COR-L47 (cell line): ENCODE results near the gene KCNT1.

Experiments used
- DNase-seq: peaks from one replicate; lab custom pipeline; 2025; lab: John Stamatoyannopoulos, UW

Gene KCNT1

DNA sequence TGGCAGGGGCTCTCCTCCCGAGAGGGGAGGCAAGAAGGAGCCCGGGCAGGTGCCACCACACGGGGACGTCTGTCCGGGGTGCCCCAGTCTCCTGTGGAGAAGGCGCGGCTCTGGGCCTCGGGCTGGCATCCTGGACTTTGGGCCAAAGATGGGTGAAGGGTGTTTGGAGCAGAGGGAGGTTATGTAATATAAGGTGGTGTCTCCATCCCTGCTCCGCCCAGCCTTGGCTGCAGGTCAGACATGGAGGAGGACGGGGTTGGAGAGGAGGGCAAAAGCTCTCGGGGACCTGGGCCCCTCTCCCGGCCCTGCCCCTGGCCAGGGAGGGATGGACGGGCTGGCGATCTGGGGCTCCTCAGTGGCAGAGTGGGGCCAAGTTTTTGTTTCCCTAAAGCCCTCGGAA lies 1.5 kb upstream of the KCNT1 start:
- no peak for DNase-seq

DNA sequence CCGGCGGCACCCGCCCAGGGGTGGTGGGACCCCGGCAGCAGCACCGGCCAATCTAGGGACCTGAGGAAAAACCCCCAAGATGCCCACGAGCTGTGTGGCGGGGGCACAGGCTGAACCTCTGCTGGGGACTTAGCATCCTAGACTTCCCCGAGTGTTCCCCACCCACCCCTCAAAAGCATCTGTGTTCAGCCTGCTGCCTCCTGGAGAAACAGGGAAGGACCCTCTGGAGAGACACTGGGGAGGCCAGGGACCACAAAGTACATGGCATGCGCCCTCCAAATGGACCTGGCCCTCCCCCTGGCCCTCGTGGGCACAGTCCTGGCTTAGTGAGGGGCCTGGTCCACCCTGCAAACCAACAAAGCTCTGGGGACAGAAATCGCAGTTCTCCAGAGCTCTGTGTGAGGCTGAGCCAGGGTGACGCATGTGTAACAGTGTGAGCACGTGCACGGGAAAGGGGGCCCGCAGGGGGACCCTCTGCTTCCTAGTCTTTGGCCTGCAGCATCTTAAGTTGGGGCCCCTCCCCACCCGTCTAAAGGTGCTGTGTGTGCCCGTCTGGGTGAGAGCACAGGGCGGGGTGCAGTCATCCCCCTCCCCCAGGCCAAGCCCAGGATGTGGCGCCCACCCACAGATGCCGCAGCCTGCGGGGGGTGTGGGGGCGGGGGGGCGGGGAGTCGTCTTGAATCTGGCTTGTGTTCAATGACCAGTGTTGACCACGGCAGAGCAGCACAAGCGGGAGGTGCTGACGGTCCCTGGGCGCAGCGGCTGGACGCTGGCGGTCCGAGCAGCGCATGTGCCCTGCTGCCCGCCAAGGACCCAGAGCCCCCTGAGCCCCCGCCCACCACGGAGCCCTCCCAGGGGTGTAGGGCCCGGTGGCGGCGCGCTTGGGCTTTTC lies 672 bp upstream of the KCNT1 start:
- no peak for DNase-seq

DNA sequence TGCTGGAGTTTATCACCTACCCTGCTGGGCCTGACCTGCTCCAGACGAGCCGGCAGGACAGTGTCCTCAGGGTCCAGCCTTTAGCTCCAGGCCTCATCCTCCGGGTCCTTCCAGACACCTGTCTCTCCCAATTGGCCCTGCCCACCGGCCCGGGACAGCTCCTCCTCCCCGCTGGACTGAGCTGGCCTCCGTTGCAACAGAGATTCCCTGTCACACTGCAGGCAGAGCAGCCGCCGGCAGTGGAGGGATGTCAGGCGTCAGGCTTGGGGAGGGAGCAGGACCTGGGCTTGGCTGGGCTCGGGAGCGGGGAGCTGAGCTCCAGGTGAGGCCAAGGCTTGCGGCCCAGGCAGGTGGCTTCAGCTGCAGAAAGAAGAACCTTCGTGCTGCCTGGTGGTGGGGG lies 1.7 kb downstream of the KCNT1 start:
- no peak for DNase-seq

DNA sequence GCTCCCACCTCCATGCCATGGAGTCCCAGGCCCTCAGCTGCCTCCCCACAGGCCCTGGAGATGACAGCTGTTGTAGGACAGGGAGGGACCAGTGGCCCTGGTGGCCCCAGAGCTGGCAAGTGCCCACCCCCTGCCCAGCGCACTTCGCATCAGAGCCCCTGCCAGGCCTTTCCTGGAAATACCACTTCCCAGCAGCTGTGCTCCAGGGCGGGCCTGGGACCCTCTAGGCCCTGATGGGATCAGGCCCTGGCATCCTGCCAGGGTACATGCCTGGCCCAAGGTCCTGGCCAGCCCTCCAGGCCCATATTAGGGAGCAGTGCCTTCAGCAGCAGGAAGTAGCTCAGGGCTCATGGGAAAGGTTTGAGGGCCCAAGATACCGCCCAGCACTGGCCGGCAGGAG lies 2.5 kb downstream of the KCNT1 start:
- no peak for DNase-seq

DNA sequence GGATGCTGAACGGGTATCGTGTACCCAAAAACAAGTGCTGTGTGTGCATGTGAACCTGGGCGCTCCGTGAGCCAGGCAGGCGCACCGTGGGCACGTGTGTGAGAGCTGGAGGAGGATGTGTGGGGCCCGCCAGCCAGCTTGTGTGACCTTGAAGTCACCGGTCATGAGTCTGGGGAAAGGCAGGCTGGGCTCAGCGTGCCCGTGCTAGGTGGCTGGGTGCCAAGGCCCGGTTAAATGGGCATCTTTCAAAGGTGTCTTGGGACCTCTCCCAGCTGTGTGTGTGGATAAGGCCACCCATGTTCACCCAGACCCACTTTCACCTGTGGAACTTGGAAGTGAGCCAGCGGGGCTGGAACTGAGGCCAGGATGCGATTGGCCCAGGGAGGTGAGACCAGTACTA lies 3.4 kb downstream of the KCNT1 start:
- no peak for DNase-seq

DNA sequence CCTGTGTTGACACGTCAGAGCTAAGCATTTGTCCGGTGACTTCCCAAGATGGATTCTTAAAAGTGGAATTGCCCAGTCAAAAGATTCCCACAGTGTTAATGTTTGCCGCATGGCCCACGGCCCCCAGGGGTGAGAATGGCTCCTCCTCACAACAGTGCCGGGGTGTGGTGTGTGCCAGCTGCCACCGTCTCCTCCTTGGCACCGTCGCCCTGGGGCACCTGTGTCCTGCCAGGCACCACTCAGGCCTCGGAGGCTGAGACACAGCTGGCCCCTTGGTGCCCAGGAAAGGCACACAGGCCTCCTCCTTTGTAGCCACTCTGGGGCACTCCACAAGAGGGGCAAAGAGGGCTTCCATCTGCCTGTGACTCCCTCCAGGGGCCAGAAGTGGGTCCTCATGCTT lies 4.3 kb downstream of the KCNT1 start:
- no peak for DNase-seq

DNA sequence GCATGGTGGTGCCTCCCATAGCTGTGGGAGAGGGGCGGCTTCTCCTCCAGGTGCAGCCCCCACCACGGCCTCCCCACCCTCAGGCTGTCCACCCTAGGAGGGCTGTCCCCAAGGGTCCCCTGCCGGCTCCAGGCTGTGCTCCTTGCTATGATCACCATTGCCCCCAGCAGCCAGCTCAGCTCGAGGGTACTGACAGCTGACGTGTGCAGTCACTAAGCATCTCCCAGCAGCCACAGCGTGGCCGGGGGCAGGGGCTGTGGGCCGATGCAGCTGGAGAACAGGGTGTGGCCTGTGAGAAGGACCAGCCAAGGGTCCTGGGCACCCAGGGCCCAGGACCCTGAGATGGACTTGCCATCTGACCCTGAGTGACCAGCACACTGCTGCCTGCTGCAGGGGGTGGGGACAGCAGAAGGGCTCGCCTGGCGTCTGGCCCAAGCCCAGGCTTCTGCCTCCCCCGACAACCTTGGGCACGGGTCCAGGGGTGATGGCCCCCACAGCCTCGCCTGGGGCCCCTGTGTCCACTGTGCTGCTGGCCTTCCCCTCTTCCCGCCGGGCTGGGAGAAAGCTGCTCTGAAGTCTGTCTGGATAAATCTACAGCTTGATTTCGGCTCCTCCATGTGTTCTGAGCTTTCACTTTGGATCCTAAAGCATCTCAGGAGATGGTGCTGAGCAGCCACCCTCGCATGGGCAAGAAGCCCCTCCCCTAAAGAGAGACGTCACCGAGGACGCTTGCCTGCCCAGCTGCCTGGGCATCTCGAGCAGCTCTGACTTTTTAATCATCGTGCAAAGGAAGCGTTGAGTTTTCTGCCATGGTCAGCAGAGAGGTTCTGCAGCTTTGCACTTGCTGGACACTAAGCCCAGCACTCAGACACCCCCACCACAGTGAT lies 5.5 kb downstream of the KCNT1 start:
- no peak for DNase-seq

DNA sequence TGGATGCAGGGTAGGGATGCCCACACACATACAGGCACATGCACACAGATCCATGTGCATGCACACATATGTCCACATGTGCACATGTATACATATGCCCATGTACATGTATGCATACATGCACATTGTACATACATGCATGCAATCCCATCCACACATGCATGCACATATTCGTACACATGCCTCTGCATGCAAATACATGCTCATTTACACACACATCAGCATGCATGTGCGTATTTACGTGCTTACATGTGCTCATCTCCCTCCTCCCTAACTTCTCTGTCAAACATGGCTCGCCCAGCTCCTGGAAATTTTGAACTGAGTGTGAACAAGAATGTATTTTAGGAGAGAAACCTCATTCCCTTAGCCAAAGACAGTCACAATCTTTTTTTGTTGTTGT lies 6.2 kb downstream of the KCNT1 start:
- DNase-seq, result no peak

DNA sequence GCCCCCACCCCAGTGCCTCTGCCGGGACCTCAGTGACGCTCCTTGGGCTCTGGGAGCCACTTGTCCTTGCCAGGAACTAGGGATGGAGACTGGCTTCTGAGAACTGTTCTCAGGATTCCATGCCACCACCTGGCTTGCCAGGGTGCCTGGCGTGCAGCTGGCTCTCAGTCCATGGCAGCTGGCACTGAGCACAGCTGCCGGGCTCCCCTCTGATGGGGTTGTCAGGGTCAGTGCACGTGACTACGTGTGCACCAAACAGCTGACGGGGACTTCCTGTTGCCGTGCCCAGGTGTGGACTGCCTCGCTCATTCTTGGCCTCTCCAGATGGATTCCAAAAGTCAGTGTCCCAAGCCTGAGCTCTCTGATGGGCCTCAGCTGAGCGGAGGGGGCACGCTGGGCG lies 9.4 kb downstream of the KCNT1 start:
- peak; percentile 71 for DNase-seq

DNA sequence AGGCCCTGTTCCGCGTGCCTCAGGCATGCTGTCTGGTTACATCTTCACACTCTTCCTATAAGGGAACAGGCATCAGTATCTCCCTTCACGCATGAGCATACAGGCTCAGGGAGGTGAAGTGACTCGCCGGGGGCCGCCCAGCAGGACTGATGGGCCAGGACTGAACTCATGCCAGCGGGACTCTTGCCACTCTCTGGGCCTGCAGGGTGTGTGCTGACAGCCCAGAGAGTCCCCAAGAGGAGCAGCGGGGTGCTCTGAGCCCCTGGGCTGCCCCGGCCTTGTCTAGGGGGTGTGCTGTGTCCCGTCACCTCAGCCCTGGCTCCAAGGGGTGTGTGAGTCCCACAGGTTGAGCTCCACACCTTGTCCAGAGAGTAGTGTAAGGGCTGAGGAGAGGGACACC lies 9.9 kb downstream of the KCNT1 start:
- no peak for DNase-seq

DNA sequence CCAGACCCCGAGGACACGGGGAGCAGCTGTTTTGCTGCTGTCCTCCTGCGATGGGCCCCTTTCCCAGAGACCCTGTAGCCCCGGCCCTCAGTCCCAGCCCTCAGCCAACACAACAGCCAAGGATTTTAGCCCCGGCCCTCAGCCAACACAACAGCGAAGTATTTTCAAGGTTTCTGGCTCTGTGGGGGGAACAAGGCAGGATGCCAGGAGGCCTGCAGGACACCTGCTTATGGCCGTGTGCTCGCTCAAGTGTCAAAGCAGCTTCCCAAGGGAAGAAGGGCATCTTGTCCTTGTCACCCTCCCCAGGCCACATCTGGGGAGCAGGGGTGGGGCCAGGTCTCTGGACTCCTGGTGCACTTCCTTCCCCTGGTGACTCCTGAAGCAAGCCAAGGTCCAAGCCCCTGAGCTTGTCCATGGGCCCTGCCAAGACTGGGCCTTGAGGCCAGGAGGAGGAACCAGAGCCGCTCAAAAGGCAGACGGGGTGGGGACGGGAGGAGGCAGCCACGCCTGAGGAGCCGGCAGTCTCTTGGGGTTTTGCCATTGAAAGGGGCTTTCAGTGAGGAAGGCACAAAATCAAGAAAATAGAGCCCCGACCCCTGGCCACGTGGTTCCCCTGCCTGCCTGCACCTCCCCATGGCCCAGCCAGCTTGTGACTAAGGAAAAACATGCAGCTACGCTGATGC lies 10.8 kb downstream of the KCNT1 start:
- no peak for DNase-seq

DNA sequence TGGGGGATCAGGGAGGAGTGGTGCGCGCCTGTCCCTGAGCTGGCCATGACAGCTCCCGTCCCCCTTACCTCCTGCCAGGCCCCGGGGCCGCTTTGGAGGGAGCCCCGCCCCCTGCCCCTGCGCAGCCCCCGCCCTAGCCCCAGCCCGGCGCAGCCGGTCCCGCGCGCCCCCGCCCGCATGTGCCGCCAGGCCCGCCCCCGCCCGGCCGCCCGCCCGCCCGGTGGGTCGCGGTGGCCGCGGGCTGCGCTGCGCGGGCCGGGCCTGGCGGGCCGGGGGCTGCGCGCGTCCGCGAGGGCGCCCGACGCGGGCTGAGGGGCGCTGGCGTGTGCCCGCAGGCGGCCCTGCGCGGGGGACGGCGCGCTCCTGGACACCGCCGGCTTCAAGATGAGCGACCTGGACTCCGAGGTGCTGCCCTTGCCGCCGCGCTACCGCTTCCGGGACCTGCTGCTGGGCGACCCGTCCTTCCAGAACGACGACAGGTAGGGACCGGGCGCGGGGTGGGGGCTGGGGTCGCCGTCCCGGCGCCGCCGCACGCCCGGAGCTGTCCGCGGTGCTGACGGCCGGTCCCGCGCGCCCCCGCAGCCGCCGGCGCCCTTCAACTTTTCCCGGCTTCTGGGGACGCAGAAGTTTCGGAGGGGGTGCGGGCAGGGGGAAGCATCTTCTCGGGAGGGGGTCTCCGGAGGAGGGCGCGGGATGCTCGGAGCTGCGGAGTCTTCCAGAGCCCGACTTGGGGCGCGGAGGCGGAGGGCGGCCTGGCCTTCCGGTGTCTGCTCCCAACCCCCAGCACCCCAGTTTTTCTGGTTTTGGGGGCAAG lies 12.5 kb downstream of the KCNT1 start:
- DNase-seq, result no peak

DNA sequence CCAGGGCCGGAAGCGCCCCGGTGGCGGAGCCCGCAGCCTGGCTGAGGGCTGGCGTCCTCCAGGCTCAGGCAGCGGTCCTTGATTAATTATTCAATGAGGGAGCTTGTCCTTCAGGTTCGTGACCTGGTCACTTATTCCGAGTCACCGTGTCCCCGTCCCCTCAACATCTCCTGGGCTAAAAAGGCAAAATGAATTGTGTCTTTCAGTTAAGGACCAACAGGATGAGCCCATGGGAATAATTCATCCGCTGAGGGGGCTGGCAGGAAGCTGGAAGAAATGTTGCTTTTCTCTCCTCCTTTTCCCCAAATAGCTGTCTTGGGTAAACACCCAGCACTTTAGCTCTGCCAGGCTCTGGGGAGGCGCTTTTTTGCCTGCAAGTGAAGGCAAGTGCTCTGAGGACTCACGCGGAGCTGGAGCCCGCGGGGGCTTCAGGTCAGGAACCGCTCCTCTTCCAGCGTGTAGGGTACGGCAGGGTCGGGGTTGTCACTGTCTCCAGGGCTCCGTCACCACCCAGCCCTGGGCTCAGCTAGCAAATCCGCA lies 13.1 kb downstream of the KCNT1 start:
- DNase-seq, result no peak

DNA sequence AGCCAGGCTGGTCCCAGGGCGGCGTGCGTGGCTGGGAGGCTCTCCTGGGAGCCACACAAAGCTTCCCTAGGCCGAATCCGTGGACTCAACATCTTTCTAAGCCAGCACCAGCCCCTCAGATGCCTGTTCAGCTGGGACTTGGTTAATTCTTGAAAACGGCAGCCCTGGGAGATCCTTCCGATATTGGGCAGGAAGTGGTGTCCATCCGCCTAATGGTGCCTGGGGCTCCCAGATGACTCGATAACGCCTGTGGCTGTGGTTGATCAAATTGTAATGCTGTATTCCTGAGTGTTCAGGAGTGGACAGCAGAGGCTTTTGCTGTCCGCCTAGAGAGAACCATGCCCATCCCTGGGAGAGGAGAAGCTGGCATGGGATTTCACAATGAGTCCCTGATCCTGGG lies 14.1 kb downstream of the KCNT1 start:
- DNase-seq, result no peak

DNA sequence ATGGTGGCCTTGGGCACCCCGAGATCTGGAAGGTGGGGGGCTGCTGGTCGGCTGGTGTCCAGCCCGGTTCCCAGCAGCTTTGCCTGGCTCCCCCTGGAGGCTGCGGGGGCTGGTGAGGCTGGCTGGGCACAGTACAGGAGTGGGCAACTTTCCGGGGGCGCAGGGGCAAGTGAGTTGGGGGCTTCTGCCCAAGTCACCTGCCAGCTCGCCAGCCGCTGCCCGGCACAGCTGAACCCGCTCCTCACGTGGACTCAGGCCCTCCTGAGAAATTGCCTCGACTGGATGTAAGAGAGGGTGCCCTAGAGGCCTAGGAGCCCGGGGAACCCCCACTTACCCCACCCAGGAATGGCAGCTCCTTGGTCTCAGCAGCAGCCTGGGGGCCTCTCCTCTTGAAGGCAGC lies 15.4 kb downstream of the KCNT1 start:
- no peak for DNase-seq

DNA sequence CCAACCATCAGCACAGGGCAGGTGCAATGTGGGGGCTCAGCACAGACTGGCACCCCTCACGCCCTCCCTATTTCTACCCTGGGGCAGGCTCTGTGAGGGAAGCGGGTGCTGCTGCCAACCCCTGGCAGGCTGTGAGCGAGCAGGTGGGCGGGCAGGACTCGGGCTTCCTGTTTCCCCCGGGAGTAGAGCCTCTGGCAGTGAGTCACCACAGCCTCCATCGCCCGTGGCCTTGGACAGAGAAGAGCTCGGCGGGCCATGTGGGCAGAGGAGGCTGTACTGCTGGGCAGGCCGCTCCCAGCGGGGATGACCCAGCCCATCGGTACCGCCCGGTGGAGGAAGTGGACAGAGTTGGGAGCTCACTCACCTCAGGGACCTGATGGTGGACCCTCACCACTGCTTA lies 16.6 kb downstream of the KCNT1 start:
- DNase-seq, result no peak

DNA sequence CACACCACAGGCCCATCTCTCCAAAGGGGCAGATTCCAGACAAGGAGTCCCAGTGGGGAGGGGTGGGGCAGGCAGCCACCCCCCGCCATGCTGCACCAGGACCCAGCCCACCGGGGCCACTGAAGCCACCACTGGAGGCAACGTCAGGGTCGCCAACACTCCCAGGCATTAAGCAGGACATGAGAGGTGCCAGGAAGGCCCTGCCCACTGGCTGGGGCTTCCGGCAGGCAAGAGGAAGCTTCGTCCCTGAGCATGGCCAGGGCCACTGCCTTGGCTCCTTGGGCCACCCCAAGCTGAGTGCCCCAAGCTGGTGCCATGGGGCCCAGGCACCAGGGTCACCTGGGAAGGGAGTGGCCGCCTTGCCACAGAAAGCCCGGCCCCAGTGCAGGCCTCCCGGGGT lies 17.5 kb downstream of the KCNT1 start:
- DNase-seq, result no peak

DNA sequence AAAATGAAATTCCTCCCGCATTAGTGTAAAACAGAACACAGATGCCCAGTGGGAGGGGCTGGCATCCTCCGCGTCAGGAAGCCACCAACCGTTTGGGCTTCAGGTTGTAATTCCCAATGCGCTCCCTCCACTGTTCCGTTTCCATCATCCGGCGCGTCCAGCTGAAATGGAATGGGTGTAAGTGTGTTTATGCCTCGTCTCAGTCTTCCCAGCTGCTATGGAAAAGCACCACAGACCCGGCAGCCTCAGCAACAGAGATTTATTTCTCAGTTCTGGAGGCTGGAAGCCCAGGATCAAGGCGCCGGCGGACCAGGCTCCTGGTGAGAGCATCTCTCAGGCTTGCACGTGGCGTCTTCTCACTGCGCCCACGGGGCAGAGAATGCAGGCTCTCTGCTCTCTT lies 20.4 kb downstream of the KCNT1 start:
- DNase-seq, result no peak

DNA sequence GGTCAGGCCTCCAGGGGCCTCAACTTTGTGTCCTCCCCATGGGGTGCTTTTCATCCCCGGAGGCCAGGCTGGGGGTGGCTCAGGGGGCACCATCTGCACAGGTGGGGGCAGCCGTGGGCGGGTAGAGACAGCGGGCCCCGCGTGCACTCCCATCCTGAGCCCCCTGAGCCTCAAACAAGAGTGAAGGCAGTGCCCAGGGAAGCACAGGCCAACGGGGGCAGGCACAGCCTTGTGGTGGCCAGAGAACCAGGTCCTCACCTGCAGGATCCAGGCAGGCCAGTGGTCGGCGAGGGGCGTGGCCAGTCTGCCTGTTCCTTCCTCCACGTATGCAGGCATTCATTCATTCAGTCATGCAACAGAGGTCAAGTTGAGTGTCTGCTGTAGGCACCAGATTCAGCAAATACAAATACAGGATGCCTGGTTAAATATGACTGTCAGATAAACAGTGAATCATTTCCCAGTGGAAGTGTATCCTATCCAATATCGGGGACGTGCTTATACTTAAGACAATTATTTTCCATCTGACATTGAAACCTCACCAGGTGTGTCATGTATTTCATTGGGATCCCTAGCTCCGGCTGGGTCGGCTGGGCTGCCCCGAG lies 22.3 kb downstream of the KCNT1 start:
- DNase-seq, result no peak

DNA sequence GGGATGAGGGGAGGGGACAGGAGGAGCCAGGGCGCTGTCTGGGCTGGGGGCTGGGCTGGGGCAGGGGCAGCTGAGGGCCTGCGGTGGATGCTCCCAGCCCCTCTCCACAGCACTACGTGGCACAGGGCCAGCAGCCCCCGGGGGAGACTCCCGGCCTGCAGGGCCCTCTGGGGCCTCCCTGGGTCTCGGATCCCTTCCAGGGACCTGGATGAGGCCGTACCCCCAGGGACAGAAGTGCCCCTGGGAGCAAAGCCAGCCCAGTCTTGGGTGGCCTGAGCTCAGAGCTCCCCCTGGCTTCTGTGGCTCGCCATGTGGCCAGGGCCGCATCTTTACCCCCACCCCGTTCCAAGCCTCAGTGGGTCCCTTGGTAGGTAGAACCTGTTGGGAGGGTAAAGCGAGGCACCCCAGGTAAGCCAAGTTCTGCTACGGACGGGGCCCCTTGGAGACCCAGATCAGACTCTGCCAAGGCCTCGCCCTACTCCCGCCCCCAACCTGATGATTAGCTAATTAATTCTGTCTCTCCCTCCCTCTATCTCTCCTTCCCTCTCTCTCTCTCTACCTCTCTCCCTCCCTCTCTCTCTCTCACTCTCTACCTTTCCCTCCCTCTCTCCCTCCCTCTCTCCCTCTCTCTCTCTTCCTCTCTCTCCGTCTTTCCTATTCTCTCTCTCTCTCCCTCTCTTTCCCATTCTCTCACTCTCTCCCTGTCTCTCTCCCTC lies 24.3 kb downstream of the KCNT1 start:
- DNase-seq, result no peak
